T-helper 1 cell (primary cell): ENCODE results near the gene SLC25A21.
"Not testable (repeated sequence)": the region's sequence is repeated elsewhere in the genome, so short reads cannot be mapped to it uniquely, and the experiment has no call there.

ENCODE experiments used
- DNase-seq, 5 donors: peaks; one replicate each; pipeline ENCODE4 v3.0.0-alpha.2; 2012 to 2020

SLC25A21 gene

DNA sequence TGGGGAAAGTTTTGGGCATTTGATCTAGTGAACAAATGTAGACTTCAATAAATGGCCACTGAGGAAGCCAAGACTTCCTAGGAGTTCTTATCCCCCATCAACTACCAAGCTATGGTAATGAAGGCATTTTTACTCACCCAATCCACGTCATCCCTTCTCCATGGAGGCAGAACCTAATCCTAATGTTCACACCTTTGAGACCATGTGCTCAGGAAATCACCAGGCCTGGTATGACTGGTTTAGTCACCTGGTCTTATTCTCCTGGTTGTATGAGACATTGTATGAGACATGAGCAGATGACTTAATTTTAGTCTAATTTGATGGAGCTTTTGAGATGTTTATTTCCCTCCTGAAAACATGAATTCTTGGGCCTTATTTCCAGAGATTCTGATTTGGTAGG lies 422.2 kb downstream of the SLC25A21 start:
- no peak for DNase-seq

DNA sequence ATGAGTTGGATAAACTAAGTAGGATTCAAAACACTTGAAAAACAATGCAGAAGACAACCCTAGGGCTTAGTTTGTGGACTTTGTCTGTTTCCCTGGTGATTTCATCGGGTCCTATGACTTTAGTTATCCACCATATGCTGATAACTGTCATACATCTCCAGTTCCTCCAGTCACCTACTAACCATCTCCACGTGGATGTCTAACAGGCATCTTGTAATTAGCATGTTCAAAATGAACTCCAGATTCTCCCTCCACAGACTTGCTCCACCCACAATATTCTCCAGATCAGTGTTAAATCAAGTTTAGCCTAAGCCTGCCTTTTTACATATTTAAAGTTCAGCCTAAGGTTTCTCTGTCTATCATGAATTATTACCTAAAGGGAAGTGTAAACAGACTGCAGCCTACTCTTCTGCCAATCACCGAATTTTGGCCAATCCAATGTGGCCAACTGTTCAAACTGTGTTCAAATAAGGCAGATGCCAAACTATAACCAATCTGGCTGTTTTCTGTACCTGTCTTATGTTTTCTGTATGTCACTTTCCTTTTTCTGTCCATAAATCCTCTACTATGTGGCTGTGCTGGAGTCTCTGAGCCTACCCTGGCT lies 423.7 kb downstream of the SLC25A21 start:
- DNase-seq = no peak

DNA sequence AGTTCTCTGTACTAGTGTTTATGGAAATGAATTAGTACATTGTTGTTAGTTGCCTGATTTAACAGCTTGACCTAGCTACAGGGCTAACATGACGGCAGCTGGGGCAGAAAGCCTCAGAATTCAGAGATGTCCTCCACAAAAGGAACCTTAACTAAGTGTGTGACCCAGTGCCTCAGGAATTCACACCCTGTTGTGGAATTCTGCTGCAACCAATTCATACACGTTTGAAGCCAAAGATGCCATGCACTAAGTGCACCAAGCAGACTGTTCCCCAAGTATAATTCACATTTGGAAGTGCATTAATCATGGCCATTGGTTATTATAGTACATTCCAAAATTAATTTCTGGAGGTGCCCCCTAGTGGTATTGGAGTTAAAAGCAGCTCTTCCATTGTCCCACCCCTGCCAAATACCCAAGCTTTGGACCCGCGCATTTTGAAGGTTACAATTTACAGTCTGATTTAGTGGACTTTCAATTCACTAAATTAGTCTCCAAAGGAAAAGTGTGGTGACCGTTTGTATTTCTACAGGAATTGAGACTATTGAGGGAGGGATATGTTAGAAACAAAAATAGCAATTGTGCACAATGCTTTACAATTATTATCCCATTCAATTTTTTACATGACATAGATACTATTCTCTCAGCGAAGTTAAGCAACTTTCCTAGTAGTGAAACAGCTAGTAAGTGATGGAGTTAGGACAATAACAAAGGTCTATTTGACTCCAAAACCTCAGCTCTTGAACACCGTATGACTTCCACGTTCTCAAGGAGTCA lies 424.8 kb downstream of the SLC25A21 start:
- no peak for DNase-seq

DNA sequence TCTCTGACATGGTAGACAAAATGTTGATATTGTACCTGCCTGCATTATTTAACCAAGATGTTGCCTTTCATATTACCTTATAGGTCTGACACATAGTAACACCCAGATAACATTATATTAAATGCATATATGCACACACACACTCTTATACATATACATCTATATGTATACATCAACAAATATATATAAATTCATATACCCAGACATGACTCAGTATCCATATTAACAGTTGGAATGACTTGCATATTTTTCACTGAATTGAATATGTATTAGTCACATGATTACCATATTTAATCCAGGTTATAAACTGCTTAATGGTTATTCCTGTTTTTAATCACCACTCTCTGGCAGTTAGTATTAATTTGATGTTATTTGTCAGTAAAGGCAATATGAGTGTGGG lies 425.5 kb downstream of the SLC25A21 start:
- DNase-seq = no peak

DNA sequence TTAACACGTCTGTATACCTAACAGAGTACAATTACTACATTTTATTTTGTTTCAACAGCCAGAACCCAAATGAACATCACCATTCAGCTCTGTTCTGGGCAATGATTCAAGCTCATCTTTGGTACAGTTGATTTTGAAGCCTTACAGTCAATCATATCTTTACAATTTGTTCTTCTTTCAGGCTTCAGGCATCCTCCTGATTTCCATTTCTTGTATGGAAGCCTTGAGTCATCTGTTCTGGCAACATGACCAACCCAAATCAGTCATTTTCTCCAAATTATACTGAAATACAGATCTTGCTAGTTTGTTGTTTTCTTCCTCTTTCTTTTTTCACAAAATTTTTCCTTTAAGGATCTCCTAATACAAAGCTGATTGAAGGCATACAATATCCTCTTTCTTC lies 430.5 kb downstream of the SLC25A21 start:
- DNase-seq = no peak

DNA sequence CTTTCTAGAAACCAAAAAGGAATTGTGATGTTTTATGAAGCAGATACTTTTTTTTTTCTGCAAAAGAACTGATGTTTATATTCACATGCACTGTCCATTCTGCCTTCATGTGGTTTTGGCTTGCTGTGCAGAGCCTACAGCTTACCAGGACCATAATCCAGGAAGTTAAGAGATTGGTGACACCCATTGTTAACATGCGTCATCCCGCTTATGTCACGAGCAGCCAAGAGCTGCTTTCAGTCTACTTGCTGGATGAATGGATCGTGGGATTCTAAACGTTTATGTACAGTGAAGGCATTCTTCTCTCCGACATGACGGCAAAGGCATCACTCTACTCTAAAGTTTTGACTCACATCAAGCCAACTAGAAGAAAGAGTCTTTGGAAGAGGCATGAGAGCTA lies 434.1 kb downstream of the SLC25A21 start:
- no peak for DNase-seq

DNA sequence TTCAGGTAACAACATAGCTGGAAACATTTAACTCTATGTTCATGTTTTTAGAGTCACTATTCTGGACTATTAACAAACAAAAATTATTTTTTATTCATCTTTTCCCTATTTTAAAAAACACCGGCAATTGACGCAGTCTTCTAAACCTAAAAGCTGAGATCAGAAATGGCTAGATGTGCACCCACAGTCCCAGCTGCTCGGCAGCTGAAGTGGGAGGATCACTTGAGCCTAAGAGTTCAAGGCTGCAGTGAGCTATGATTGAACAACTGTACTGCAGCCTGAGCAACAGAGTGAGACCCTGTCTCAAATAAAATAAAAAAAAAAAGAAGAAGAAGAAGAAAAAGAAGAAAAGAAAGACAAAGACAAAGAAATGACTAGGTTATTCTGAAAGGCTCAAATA lies 446.3 kb downstream of the SLC25A21 start:
- DNase-seq = no peak

DNA sequence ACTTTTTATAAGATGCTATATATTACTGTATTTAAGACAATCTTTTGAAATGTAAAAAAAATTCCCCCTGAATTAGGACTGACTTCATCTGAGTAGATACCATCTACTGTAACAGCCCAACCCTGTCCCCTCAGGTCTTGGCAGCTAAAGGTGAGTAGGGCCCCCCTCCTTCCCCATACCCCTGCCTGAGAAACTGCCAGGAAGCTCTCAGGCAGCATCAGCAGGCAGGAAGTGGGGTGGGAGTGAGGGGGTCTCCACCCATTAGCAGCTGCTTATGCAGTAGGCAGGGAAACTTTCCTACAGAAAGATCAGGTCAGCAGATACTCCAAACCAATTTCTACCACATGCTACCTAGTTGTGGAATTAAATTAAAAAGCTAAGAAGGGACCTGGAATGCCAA lies 448.2 kb downstream of the SLC25A21 start:
- no peak for DNase-seq

DNA sequence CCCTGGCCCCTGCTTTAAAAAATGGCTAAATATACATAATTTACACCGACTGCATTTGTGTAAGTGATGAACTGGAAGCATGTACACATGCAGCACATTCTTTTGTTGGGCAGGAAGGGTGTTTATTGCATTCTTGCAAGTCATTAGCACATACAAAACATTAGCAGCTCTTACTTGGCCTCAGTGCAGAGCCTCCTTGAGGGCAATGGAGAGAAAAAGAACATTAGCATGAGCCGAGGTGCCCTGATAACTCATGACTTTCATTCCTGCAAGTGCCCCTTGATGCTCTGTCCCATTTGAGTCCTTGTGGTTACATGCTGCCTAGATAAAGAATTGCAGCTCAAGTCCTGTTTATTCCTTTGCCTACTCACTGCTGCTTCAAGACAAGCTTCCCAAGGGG lies 448.9 kb downstream of the SLC25A21 start:
- DNase-seq = no peak

DNA sequence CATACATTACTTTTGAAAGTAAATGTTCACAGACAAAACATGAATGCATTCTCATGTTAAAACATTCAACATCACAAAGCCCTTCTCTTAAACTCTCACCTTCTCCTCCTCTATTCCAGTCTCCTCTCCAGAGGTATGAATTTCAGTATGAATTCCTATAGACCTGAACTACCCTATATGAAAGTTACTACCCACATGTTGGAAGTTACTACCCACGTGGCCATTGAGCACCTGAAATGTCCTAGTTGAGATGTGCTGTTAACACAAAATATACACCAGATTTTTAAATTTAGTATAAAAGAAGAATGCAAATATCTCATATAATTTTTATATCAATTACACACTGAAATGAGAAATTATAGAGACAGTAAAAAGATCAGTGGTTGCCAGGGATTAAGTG lies 450.5 kb downstream of the SLC25A21 start:
- DNase-seq = no peak

DNA sequence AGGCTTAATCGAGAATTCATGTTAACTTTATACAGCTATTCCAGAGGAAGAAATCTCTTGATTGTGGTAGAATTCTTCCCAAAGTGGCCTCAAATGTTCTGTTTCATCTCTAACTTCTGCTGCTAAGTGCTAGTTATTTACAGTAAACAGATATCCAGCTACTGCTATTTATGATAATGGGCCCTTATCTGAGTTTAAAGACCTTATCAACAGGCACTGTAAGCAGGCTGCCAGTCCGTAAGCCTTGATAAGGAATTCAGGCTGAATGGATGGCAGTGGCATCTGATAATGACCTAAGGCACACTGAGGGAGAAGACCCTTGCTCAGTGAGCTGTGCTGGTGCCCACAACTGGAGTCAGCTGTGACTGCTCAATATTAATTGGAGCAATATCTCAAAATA lies 451.7 kb downstream of the SLC25A21 start:
- no peak for DNase-seq

DNA sequence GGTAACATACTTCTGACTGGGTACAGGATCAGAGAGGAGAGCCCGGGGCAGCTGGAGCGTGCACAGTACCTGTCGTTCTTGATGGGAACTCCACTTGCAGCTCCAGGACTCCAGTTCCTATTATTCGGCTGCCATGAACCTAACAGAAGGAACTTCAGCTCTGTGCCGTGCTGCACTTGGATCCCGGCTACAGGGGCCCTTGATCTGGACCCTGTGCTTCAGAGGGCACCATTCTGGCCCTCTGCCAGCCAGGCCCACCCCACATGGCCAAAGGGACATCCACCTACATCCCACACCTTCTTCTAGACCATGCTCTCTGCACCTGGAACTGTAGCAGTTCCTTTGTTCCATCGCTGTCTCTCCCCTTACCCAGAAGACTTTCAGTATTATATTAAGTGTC lies 452.6 kb downstream of the SLC25A21 start:
- DNase-seq = no peak

DNA sequence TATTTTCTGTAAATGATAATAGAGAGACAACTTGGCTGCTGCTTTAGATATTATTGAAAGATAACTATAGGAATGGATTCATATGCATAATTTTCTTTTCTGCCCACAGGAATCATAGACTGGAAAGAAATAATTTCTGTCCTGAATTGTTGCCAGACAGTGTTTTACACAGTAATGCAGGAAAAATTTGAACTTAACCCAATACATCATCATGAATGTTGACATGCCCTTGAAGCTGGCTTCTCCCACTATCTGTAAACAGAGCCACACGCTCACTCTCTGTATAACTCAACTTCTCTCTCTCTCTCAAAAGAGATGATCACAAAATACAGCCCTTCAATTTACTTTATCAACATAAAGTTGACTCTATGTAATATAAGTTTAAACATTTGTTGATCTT lies 454.2 kb downstream of the SLC25A21 start:
- DNase-seq = no peak

DNA sequence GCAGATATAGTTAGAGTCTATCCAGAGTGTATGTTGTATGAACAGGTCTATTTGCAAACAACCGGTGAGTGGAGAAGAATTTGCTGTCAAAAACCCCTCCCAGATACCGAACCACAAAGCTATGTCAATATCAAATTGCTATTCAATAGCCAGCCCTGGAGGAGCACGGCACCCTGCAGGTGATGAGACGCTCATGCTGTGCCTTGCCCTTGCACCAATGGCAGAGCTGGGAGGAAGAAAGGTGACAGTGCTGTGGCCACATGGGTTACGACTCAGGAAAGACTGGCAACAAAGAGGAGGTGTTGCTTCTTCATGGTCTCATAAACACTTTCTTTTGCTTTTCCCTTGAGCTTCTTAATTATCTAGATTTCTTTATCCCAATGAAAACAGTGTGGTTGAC lies 455.0 kb downstream of the SLC25A21 start:
- DNase-seq = no peak

DNA sequence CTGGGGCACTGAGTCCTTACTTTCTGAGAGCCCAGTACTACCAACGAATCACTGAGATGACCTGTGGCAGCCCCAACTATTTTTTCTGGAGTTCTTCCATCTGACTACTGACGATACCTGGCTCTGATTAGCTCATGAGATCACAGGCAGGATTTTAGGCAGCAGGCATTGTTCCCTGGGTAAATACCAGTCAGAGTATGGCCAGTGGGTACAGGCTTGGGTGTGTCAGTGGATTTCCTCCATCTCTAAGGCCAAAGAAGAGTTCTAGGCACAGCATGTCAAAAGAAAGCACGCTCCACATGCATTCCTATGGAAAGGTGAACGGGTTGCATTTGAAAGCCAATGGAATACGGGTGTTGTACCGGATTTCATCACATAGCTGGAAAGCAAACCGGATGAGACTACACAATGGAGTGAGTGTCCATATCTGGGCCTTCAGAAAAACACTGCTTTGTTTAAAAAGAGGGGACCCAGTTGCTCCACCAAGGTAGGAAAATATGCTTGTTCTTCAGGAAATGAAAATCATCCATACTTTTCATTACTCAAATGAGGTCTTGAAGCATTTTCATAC lies 455.7 kb downstream of the SLC25A21 start:
- no peak for DNase-seq

DNA sequence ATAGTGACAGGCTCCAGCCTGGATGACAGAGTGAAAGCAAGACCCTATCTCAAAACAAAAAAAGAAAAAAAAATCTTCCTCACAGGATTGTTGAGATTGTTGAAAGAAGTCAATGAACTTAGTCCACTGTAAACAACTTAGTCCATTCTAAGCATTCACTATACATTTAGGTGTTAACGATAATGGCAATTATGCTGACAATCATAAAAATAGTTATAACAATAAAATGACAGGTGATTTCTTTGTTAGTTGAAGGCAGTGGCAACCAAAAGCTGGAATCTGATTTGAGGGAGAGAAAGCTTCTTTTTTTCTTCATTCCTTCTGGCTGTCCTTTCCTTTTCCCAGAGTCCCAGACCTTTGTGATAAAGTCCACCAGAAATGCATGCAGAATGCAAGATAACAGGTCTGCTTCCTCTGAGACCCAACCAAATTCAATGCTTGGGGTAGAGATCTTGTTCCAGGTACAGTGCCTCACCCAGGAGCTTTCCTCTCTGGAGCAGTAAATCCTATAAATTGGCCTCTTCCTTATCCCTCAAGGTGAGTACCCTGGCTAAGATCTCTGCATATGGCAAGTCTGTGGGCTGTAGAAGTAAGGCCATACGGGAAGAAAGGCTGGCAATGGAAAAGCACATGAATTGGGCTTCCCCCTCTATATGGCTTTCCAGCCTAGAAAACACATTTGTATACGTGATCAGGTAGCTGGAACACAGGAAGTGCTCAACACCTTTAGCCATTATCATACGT lies 458.3 kb downstream of the SLC25A21 start:
- DNase-seq = no peak

DNA sequence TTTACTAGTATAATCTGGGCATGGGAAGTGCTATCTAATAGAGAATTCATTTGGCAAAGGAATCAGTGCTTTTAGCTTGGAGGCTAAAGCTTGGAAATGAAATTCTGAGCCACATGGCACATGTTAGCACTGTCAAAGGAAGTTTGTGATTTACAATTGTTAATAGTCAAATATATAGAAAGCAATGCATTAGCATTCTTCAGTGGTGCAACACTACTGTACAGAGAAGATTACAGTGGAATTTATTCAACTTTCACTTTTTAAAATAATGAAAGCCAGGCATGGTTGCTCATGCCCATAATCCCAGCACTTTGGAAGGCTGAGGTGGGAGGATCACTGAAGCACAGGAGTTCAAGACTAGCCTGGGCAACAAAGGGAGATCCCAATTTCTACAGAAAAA lies 464.8 kb downstream of the SLC25A21 start:
- no peak for DNase-seq

DNA sequence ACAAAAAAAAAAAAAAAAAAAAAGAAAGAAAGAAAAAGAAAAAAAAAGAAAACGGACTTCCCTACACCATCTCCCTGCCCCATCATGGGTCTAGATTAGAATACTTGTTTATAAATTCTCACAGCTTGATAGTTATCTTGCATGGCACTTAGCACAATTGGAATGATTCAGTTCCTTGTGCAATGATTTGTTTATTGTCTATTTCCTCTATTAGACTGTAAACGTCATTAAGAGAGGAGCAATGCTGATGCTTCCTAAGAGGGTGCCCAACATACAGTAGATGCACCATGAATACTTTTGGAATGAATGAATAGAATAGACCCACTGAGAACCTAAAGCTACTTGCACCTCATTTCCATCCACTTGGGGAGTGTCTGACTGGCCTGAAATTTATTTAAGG lies 469.9 kb downstream of the SLC25A21 start:
- no peak for DNase-seq

DNA sequence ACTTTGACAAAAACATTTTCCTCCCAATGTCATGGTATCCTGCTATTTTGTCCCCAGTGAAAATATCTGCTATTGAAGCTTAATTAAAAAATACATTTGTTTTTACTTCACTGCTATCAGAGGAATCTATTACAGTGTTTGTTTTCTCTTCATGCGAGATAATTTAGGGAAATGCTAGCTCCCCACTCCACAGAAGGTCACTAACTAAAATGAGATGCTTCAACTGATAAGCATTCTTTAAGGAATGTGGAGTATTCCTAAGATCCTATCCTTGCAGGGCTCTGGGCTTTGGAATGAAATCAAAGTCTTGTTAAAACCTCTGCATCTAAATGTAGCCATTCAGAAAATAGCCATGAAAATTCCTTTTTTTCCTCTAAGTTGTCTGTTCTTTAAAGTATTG lies 471.3 kb downstream of the SLC25A21 start:
- DNase-seq = no peak

DNA sequence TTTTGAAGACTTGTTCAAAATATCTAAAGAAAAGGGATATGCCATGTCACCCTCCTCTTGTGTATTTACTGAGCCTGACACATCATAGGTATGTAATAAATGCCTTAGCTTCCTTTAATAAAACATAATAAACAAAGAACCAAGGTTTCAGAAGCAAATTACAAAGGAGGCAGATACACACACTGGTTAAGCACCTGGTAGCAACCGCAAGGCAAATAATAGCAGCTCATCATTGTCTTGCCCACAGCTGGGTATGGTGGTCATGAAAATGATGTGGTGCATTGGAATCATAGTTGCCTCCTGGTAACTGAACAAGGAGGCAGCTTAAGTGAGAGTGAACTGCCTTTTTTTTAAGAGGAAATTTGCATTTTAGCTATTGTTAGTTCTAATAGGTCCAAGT lies 471.8 kb downstream of the SLC25A21 start:
- no peak for DNase-seq

DNA sequence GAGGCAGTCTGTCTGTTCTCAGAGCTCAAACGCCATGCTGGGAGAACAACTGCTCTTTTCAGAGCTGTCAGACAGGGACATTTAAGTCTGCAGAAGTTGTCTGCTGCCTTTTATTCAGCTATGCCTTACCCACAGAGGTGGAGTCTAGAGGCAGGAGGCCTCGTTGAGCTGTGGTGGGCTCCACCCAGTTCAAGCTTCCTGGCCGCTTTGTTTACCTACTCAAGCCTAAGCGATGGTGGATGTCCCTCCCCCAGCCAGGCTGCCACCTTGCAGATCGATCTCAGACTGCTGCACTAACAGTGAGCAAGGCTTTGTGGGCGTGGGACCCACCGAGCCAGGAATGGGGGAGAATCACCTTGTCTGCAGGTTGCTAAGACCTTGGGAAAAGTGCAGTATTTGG lies 473.0 kb downstream of the SLC25A21 start:
- DNase-seq = not testable (repeated sequence)

DNA sequence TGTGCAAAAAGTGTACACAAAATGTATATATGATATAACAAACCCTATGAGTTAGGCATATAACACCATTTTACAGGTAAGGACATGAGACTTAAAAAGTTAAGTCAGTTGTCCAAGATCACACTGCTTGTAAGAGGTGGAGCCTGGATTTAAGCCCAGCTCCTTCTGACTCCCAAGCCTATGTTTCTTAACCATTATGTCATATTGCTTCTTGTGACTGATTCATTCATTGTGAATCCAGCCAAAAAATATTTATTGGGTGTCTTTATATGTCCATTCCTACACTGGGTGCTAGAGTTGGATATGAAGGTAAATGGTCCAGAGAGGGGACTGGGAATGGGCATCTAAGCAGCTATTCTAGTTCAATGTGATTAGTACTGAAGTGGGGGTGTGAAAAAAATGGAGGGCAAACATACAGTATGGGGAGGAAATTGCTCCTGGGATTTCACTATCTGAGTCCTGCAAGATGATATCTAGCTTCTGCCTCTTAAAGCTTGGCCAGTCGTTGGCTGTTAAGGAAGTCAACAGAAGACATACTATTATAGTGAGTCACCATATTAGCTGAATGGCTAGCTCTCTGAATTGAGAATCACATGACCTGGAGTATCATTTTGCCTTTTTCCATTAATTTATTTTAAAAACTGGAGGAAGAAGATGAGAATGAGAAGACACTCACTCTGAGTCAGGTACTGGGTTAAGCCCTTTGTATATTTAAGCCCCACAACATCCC lies 481.9 kb downstream of the SLC25A21 start:
- no peak for DNase-seq

DNA sequence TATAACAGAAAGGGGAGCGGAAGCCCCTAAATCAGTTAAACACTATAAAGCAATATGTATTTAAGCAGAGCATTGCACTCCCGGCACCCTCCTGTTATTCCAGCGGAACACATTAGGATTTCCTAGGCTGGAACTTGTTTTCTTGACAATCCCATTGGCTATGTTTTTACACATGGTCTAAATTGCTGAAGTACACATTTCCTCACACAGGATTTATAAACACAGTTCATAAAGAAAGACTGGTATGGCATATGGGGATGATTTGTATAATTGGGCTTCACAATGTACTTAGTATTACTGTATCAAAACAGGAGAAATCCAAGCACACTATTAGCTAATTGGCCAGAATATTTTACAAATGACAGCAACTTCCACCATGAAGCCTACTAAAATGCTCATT lies 487.5 kb downstream of the SLC25A21 start:
- DNase-seq = no peak
